Activated T-helper 2 cell treated with anti-CD3 and anti-CD28 coated beads, Interferon-gamma antibody, Interleukin-2, Interleukin-4, amounts not matched to agents 10 μg/mL and 5 μg/mL and 100 μg/mL, durations not matched to agents 14 hours and 24 hours and 36 hours (primary cell): ENCODE results near the gene ITPRIP. TPM values are rescaled to one million over a fixed set of nuclear protein-coding genes. Genes with fewer than 3 reads are reported as not detected.

Experiments used
- total RNA-seq: library from RNA; stranded (reverse); gene quantifications from 2 replicates; pipeline ENCODE4 v1.2.3, GENCODE V29; 2022

The ITPRIP gene
- total RNA-seq, 1 donor from 2014 or later: 18.8 TPM

Other genes with a start within 250 kb of the ITPRIP start
- gene SFR1, start 216.3 kb downstream of the ITPRIP start, total RNA-seq: 11.7 and 12.0 TPM in 2 replicates
- gene CFAP43, start 106.1 kb downstream of the ITPRIP start, total RNA-seq: 0.07 TPM in 1 of 2 replicates, not detected in the other
- gene GSTO1, start 83.6 kb downstream of the ITPRIP start, total RNA-seq: 168 and 174 TPM in 2 replicates
- 0.57 and 1.4 TPM in 2 replicates for gene GSTO2, start 69.3 kb downstream of the ITPRIP start, total RNA-seq
- 0.57 and 1.1 TPM in 2 replicates for gene CFAP58, start 15.4 kb upstream of the ITPRIP start, total RNA-seq